B cell (primary cell): ENCODE data around the gene PELI2. TPM values are rescaled to one million over a fixed set of nuclear protein-coding genes. Genes with fewer than 3 reads are reported as not detected.

Source experiments
- ATAC-seq: fragments of 200-7000 bp; cut with Tn5 transposase; one replicate; pipeline ENCODE4 v1.10.0; 2021; ENCODE audit warnings: low read depth, mild to moderate bottlenecking, moderate number of reproducible peaks, moderate library complexity
- CTCF ChIA-PET: fragments of 350-600 bp; sonication (Branson Sonifier 250); formaldehyde crosslinking; loops from one replicate; lab custom pipeline; 2021; ENCODE audit warnings: antibody characterized with exemption, inconsistent platforms; lab: Charles Lee
- POLR2A ChIA-PET: fragments of 350-600 bp; sonication (Branson Sonifier 250); formaldehyde crosslinking; loops from one replicate; lab custom pipeline; 2021; ENCODE audit warnings: antibody characterized with exemption; lab: Charles Lee
- DNase-seq: peaks from one replicate; pipeline ENCODE4 v3.0.0; 2013
- H2AFZ ChIP-seq: 2 replicates; pipeline ENCODE4 v1.6.1; 2012; ENCODE audit warnings: mild to moderate bottlenecking, low read depth, low read length; ENCODE audit not compliant: insufficient read depth, poor library complexity, severe bottlenecking
- H3K27ac ChIP-seq, 2 donors: 1 replicate in 1 of 2; 2 replicates in 1 of 2; pipeline ENCODE4 v1.5.1; 2012 to 2013; ENCODE audit warnings: low read length in 2 of 2, mild to moderate bottlenecking in 2 of 2, moderate library complexity in 1 of 2
- H3K27me3 ChIP-seq, 4 experiments: fragments of 200-600 bp in 1 of 4; sonication (generic) in 1 of 4; replicated peaks in 1 of 4; 1 replicate in 2 of 4; 2 replicates in 2 of 4; pipeline versions ENCODE4 v1.6.1 to v1.7.0; 2013 to 2016; ENCODE audit warnings: low read length in 3 of 4, mild to moderate bottlenecking in 2 of 4, mixed read lengths in 1 of 4, moderate library complexity in 1 of 4; ENCODE audit not compliant: insufficient read depth in 4 of 4, control insufficient read depth in 3 of 4; ENCODE audit errors: control extremely low read depth in 1 of 4
- H3K36me3 ChIP-seq, 2 experiments: replicated peaks in 1 of 2; 1 replicate in 1 of 2; 2 replicates in 1 of 2; pipeline versions ENCODE4 v1.6.1 to v1.7.1; 2013; ENCODE audit warnings: low read length in 1 of 2; ENCODE audit not compliant: insufficient read depth in 2 of 2, control insufficient read depth in 1 of 2; ENCODE audit errors: control extremely low read depth in 1 of 2, extremely low read depth in 1 of 2
- H3K4me1 ChIP-seq, 2 donors: fragments of 200-600 bp in 1 of 2; sonication (generic) in 1 of 2; 1 replicate in 1 of 2; 2 replicates in 1 of 2; pipeline versions ENCODE4 v1.5.1 to v1.6.1; 2013 to 2017; ENCODE audit warnings: low read length in 2 of 2; ENCODE audit not compliant: control insufficient read depth in 2 of 2, insufficient read depth in 2 of 2
- H3K4me2 ChIP-seq: replicated peaks from 2 replicates; pipeline ENCODE3; 2012; ENCODE audit warnings: mild to moderate bottlenecking, low read depth, low read length; ENCODE audit not compliant: poor library complexity, severe bottlenecking
- H3K4me3 ChIP-seq, 5 experiments: fragments of 200-600 bp in 1 of 5; sonication (generic) in 1 of 5; 1 replicate in 3 of 5; 2 replicates in 2 of 5; pipeline versions ENCODE4 v1.5.1 to v1.7.0; 2011 to 2016; ENCODE audit warnings: low read length in 4 of 5, mild to moderate bottlenecking in 4 of 5, low read depth in 2 of 5, control low read depth in 1 of 5, moderate library complexity in 1 of 5; ENCODE audit not compliant: insufficient read depth in 1 of 5; ENCODE audit errors: control extremely low read depth in 1 of 5, extremely low read depth in 1 of 5
- H3K79me2 ChIP-seq: fragments of 200-600 bp; sonication (generic); one replicate; pipeline ENCODE4 v1.6.0; 2016; ENCODE audit warnings: low read length; ENCODE audit not compliant: control insufficient read depth, insufficient read depth
- H3K9ac ChIP-seq: fragments of 200-600 bp; sonication (generic); 2 replicates; pipeline ENCODE4 v1.6.1; 2017; ENCODE audit warnings: mild to moderate bottlenecking, low read length, moderate library complexity
- H3K9me3 ChIP-seq, 3 donors: one replicate each; pipeline versions ENCODE4 v1.6.1 to v1.7.1; 2013; ENCODE audit warnings: low read length in 2 of 3; ENCODE audit not compliant: control insufficient read depth in 2 of 3, insufficient read depth in 1 of 3; ENCODE audit errors: control extremely low read depth in 1 of 3
- H4K20me1 ChIP-seq: 2 replicates; pipeline ENCODE4 v1.6.0; 2012; ENCODE audit warnings: mild to moderate bottlenecking, low read length; ENCODE audit not compliant: insufficient read depth, control insufficient read depth, poor library complexity, severe bottlenecking
- H3K27ac Mint-ChIP-seq: one replicate; pipeline ENCODE4 v1.8.0; 2021; ENCODE audit warnings: mixed read lengths
- H3K27me3 Mint-ChIP-seq: one replicate; pipeline ENCODE4 v1.8.0; 2021; ENCODE audit warnings: mixed read lengths
- H3K4me1 Mint-ChIP-seq: one replicate; pipeline ENCODE4 v1.8.0; 2021; ENCODE audit warnings: mixed read lengths
- H3K4me3 Mint-ChIP-seq: one replicate; pipeline ENCODE4 v1.8.0; 2021; ENCODE audit warnings: mixed read lengths
- H3K9me3 Mint-ChIP-seq: one replicate; pipeline ENCODE4 v1.8.0; 2022; ENCODE audit warnings: mixed read lengths; ENCODE audit not compliant: insufficient read depth
- EZH2 ChIP-seq: IDR thresholded peaks from 2 replicates; pipeline ENCODE4 v1.6.1; 2012; ENCODE audit warnings: borderline replicate concordance, low read depth, mild to moderate bottlenecking, moderate library complexity, low read length; ENCODE audit not compliant: insufficient read depth, poor library complexity, severe bottlenecking
- WGBS: methylation state at CpG from one replicate; pipeline ENCODE4 v1.1.5; 2013; ENCODE audit warnings: missing lambda C conversion rate; ENCODE audit not compliant: insufficient coverage; 5-methylcytosine and 5-hydroxymethylcytosine counted together
- intact Hi-C: fragments of 100-400 bp; cut with micrococcal nuclease; formaldehyde crosslinking; loops from one replicate; pipeline ENCODE4 v1.10.0; 2022
- polyA plus RNA-seq: library from polyadenylated mRNA; depleted of rRNA; stranded (reverse); fragments of >200 nt; gene quantifications from 2 replicates; pipeline ENCODE4 v1.2.3, GENCODE V29; 2012
- total RNA-seq, 2 donors: library from RNA; stranded (reverse); fragments of 120-200 nt in 1 of 2; gene quantifications; 1 replicate in 1 of 2; 2 replicates in 1 of 2; pipeline versions ENCODE4 v1.2.3 to v1.2.4, GENCODE V29; 2013 to 2022
- TF ChIP-seq, protein P1 (sequence below): fragments of 200-600 bp; IDR thresholded peaks from one replicate; pipeline ENCODE4 v1.8.0; 2022; ENCODE audit warnings: antibody characterized with exemption, mild to moderate bottlenecking

The PELI2 gene
- total and polyA plus RNA-seq, 2 donors (not counting 1 experiment from before 2014, with no cell fraction given) = 5.7 to 13.4 TPM

DNA sequence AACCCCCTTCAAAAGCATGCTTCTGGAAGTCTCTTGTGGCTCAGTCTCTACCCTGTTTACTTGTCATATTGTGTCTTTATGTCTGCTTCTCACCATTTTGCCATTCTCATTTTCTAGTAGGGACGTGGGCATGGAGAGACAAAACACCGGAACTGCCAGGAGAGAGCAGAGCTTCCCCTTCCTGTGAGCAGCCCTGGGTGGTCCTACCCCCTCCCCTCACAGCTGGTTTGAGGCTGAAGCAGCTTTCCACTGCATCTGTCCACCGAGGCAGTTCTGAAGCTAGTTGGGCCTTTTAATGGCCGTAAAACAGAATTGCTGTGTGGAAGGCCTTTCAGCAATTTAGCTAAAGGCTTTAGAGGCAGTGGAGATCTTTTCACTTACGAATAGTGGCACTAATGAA is 77.0 kb downstream of the PELI2 start:
- Mint-ChIP-seq H3K27me3 (no peaks in the 10 kb centered on the region), H3K4me3 (peak overlapping the region; percentile 28), H3K4me1 (peaks cover 26% of the 10 kb centered on the region), H3K27ac (no peak overlapping the region), H3K9me3 (no peaks in the 10 kb centered on the region)
- Histone ChIP-seq H3K4me1 (peaks cover 25% of the 10 kb centered on the region in 2 donors), H3K9ac (peak overlapping the region; percentile 24), H3K79me2 (peaks cover 21% of the 10 kb centered on the region), H3K9me3 (peaks cover 0 to 2% (median 0%) of the 10 kb centered on the region in 3 donors), H2AFZ (peak overlapping the region; percentile 3), H3K27ac (peak overlapping the region in 1 of 2 donors; percentile 11), H3K4me2 (peak overlapping the region; percentile 54), H4K20me1 (no peaks in the 10 kb centered on the region), H3K36me3 (no peaks in the 10 kb centered on the region), H3K27me3 (no peaks in the 10 kb centered on the region), H3K4me3 (peak overlapping the region in 1 of 5 experiments; percentile 7)
- DNase-seq (peak; percentile 13), ATAC-seq (no peak)
- no peak for TF ChIP-seq EZH2
- TF ChIP-seq, protein P1, sequence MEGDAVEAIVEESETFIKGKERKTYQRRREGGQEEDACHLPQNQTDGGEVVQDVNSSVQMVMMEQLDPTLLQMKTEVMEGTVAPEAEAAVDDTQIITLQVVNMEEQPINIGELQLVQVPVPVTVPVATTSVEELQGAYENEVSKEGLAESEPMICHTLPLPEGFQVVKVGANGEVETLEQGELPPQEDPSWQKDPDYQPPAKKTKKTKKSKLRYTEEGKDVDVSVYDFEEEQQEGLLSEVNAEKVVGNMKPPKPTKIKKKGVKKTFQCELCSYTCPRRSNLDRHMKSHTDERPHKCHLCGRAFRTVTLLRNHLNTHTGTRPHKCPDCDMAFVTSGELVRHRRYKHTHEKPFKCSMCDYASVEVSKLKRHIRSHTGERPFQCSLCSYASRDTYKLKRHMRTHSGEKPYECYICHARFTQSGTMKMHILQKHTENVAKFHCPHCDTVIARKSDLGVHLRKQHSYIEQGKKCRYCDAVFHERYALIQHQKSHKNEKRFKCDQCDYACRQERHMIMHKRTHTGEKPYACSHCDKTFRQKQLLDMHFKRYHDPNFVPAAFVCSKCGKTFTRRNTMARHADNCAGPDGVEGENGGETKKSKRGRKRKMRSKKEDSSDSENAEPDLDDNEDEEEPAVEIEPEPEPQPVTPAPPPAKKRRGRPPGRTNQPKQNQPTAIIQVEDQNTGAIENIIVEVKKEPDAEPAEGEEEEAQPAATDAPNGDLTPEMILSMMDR = no peak
- ChIA-PET CTCF (interaction anchor here (1.5 kb wide), 1 partner anchor 15 kb away, joined by 3 read pairs; no protein-coding TSS in a partner anchor), POLR2A (no interaction called here)
- intact Hi-C loops = loop anchor here (5.0 kb wide), 1 partner anchor 78 kb away; the partner anchor contains the start of gene PELI2
- 23% methylated on average over 4 of the region's 5 CpGs for WGBS

DNA sequence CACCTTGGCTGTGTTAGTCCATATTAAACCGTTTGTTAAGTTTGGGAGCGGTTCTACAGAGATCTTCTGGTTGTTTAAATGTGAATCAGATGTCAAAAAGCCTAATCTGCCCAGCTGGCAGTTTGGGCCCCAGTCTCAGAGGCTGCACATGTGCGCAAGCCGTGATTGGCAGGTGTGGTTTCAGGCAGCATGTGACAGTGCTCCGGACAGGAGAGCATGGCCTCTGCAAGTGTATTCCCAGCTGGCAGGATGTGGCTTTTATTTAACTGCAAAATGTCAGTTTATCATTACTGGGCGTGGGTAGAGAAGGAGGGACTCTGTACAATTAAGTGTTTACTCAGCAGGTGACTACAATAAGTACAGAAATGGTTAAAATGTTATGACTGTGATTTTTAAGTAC is 77.5 kb downstream of the PELI2 start:
- ATAC-seq = peak; percentile 81
- peak overlapping the region; percentile 54 for H3K4me2 ChIP-seq
- intact Hi-C loops = loop anchor here (5.0 kb wide), 1 partner anchor 78 kb away; the partner anchor contains the start of gene PELI2

More for the DNA sequence above, 77.5 kb downstream of the PELI2 start:
- no peaks in the 10 kb centered on the region for H3K36me3 ChIP-seq
- H3K27ac ChIP-seq = peak overlapping the region in 1 of 2 donors; percentile 11
- Mint-ChIP-seq H3K9me3 (no peaks in the 10 kb centered on the region), H3K27ac (peak overlapping the region; percentile 12), H3K4me1 (peaks cover 26% of the 10 kb centered on the region), H3K27me3 (no peaks in the 10 kb centered on the region), H3K4me3 (peak overlapping the region; percentile 28)
- H3K9ac ChIP-seq = peak overlapping the region; percentile 24
- no peaks in the 10 kb centered on the region for H3K9me3 ChIP-seq
- WGBS = 5% methylated on average over 5 of the region's 6 CpGs
- peak; percentile 32 for DNase-seq
- H3K4me3 ChIP-seq = peak overlapping the region in 1 of 5 experiments; percentile 7
- no peaks in the 10 kb centered on the region for H4K20me1 ChIP-seq
- H3K4me1 ChIP-seq = peaks cover 25% of the 10 kb centered on the region in 2 donors
- TF ChIP-seq, protein P1 = no peak
- no peak for TF ChIP-seq EZH2
- H3K27me3 ChIP-seq = no peaks in the 10 kb centered on the region
- CTCF ChIA-PET = interaction anchor here (1.5 kb wide), 1 partner anchor 15 kb away, joined by 3 read pairs; no protein-coding TSS in a partner anchor
- H2AFZ ChIP-seq = peak overlapping the region; percentile 17
- peaks cover 24% of the 10 kb centered on the region for H3K79me2 ChIP-seq
- POLR2A ChIA-PET = no interaction called here
